OCI-LY7 (cell line): ENCODE data around the gene BRDT.
"Not testable (repeated sequence)": the region's sequence is repeated elsewhere in the genome, so short reads cannot be mapped to it uniquely, and the experiment has no call there.

Experiments
- EZH2phosphoT487 ChIP-seq: fragments of 200-600 bp; sonication (generic); IDR thresholded peaks from 2 replicates; pipeline ENCODE4 v1.6.1; 2018; ENCODE audit warnings: low read depth, borderline replicate concordance, mild to moderate bottlenecking, mixed run types, antibody characterized with exemption, low read length, moderate library complexity, mixed read lengths
- TF ChIP-seq, protein P1 (sequence below): fragments of 200-600 bp; sonication (generic); conservative IDR thresholded peaks from 2 replicates; pipeline ENCODE4 v1.5.1; 2014; ENCODE audit warnings: mild to moderate bottlenecking, antibody characterized with exemption, low read length, moderate library complexity, mixed read lengths

DNA sequence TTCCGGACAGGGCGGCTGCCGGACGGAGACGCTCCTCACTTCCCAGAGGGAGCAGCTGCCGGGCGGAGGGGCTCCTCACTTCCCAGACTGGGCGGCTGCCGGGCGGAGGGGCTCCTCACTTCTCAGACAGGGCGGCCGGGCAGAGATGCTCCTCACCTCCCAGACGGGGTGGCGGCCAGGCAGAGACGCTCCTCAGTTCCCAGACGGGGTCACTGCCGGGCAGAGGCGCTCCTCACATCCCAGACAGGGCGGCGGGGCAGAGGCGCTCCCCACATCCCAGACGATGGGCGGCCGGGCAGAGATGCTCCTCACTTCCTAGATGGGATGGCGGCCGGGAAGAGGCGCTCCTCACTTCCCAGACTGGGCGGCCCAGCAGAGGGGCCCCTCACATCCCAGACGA is 76.8 kb downstream of the BRDT start:
- TF ChIP-seq, protein P1, sequence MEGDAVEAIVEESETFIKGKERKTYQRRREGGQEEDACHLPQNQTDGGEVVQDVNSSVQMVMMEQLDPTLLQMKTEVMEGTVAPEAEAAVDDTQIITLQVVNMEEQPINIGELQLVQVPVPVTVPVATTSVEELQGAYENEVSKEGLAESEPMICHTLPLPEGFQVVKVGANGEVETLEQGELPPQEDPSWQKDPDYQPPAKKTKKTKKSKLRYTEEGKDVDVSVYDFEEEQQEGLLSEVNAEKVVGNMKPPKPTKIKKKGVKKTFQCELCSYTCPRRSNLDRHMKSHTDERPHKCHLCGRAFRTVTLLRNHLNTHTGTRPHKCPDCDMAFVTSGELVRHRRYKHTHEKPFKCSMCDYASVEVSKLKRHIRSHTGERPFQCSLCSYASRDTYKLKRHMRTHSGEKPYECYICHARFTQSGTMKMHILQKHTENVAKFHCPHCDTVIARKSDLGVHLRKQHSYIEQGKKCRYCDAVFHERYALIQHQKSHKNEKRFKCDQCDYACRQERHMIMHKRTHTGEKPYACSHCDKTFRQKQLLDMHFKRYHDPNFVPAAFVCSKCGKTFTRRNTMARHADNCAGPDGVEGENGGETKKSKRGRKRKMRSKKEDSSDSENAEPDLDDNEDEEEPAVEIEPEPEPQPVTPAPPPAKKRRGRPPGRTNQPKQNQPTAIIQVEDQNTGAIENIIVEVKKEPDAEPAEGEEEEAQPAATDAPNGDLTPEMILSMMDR: not testable (repeated sequence)
- TF ChIP-seq EZH2phosphoT487: not testable (repeated sequence)
